Naive thymus-derived CD8-positive, alpha-beta T cell (primary cell): Measurements from ENCODE around the gene ENO1. TPM values are rescaled to one million over a fixed set of nuclear protein-coding genes. Genes with fewer than 3 reads are reported as not detected.

ENCODE experiments used
- ATAC-seq, 2 donors: fragments of 150-1000 bp; cut with Tn5 transposase in 1 of 2; sonication (Bioruptor Pico), chemical (Tn5 transposase) in 1 of 2; 1 replicate in 1 of 2; 2 replicates in 1 of 2; pipeline ENCODE4 v1.10.0; 2021; ENCODE audit warnings: mild to moderate bottlenecking in 2 of 2, moderate library complexity in 2 of 2
- POLR2A ChIA-PET: fragments of 350-600 bp; sonication (Branson Sonifier 250); formaldehyde crosslinking; loops from one replicate; lab custom pipeline; 2021; ENCODE audit warnings: antibody characterized with exemption; lab: Charles Lee
- DNase-seq, 10 donors: peaks; one replicate each; pipeline versions ENCODE4 v3.0.0 to v3.0.0-alpha.2; 2020 to 2022
- H3K27ac Mint-ChIP-seq, 10 donors: one replicate each; pipeline ENCODE4 v1.8.0; 2020 to 2022; ENCODE audit warnings: mild to moderate bottlenecking in 10 of 10, mixed read lengths in 10 of 10, moderate library complexity in 4 of 10, inconsistent platforms in 1 of 10
- H3K27me3 Mint-ChIP-seq, 5 donors: one replicate each; pipeline ENCODE4 v1.8.0; 2021 to 2022; ENCODE audit warnings: mixed read lengths in 5 of 5
- H3K36me3 Mint-ChIP-seq, 3 donors: one replicate each; pipeline ENCODE4 v1.8.0; 2020 to 2022; ENCODE audit warnings: mixed read lengths in 3 of 3, mild to moderate bottlenecking in 2 of 3, inconsistent platforms in 1 of 3
- H3K4me1 Mint-ChIP-seq, 4 donors: one replicate each; pipeline ENCODE4 v1.8.0; 2021 to 2022; ENCODE audit warnings: mixed read lengths in 4 of 4
- H3K4me3 Mint-ChIP-seq, 10 donors: one replicate each; pipeline ENCODE4 v1.8.0; 2020 to 2022; ENCODE audit warnings: mild to moderate bottlenecking in 10 of 10, mixed read lengths in 10 of 10, moderate library complexity in 6 of 10, inconsistent platforms in 1 of 10
- H3K9me3 Mint-ChIP-seq, 9 donors: one replicate each; pipeline ENCODE4 v1.8.0; 2020 to 2022; ENCODE audit warnings: mixed read lengths in 9 of 9, mild to moderate bottlenecking in 3 of 9, inconsistent platforms in 1 of 9, moderate library complexity in 1 of 9
- microRNA-seq: library from miRNA; unstranded; fragments of <30 nt; microRNA quantifications from one replicate; pipeline ENCODE4 v1.2.0, GENCODE V29; 2022; ENCODE audit warnings: borderline microRNAs expressed
- polyA plus RNA-seq, 3 donors: library from polyadenylated mRNA; unstranded; fragments of 300-500 nt; fragmentation: Illumina TruSeq; gene quantifications; one replicate each; pipeline ENCODE4 v1.2.3, GENCODE V29; 2021
- total RNA-seq, 8 experiments: library from RNA in 2 of 8; stranded (reverse) in 2 of 8; gene quantifications; one replicate each; pipeline ENCODE4 v1.2.3 and lab custom pipeline; 2021 to 2026

The ENO1 gene
- total and polyA plus RNA-seq, 5 experiments from 2014 or later = 225 to 1,190 (median 873) TPM

DNA sequence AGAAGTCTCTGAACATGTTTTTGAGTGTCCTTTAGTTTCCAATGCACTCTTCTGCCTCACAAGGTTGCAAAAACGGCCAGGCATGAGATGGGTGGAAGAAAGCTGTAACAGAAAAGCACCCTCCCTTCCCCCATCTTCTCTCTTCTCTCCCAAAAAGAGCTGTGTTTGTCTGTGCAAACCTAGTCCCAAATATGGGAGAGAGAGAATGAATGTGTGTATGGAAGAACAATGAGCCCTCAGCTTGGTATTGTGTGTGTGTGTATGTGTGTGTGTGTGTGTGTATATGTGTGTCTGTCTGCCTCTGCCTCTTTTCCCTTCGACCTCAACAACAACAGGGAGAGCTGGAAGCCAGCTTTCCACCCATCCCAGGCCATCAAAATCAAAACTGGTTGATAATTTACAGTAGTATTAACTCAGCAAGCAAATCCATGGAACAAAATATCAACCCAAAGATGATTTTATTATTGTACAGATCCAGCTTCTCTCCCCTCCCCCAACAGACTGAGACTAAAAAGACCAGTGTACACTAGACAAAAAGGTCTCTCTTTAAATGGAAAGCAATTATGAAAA, 62.8 kb downstream of the ENO1 start:
- POLR2A ChIA-PET = interaction anchor here (0.8 kb wide), 2 partner anchors 9 to 1659 kb away, joined by 3 to 5 read pairs; partner anchors contain the start of gene PEX14
- no peaks in the 10 kb centered on the region for H3K27me3 Mint-ChIP-seq
- ATAC-seq (no peak), DNase-seq (peak in 1 of 10 donors; percentile 15)
- H3K27ac Mint-ChIP-seq = peak overlapping the region; percentile 64 to 98 (median 94)
- no peaks in the 10 kb centered on the region for H3K36me3 Mint-ChIP-seq
- no peaks in the 10 kb centered on the region for H3K9me3 Mint-ChIP-seq
- H3K4me3 Mint-ChIP-seq = peak overlapping the region; percentile 87 to 98 (median 94)
- H3K4me1 Mint-ChIP-seq = peaks cover 31 to 52% (median 50%) of the 10 kb centered on the region in 4 donors

DNA sequence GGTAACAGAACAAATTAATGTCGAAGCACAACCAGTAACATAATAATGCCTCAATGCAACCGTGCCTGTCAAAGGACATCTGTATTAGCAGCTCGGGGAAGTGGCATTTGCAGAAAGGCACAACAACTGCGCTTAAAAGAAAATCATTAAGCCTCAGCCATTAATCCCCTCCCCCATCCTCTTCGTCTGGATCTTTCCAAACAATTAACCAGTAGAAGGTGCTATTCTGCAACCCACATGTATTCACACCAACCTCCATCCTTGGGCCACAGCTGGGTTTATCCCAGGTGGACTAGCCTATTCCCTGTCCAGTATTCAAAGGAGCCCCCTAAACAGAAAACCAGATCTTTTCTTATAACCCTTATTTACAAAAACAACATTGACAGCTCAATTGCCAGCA, 63.6 kb downstream of the ENO1 start:
- H3K4me3 Mint-ChIP-seq = peak overlapping the region in 7 of 10 donors; percentile 24 to 96 (median 56)

DNA sequence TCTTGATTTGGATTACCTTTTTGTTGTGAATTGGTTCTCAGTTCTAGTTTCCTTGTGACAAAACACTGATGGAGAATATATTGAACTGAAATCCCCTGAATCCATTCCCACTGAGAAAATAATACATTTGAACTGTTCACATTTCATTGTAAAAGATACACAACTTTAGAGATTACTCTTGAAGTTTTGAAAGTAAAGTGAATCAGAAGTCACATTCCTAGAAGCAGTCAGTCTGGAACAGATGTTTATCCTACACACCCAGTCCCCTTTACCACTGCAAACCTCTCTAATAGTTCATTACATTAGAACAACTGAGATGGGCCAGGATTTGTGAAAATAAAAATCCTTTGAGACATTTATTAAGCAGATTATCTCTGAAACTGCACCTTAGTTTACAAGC, 64.5 kb downstream of the ENO1 start:
- ATAC-seq (no peak), DNase-seq (no peak)
- POLR2A ChIA-PET = no interaction called here
- Mint-ChIP-seq H3K9me3 (no peaks in the 10 kb centered on the region), H3K4me3 (no peak overlapping the region), H3K27ac (peak overlapping the region in 2 of 10 donors; percentile 75 to 91), H3K27me3 (no peaks in the 10 kb centered on the region), H3K4me1 (peaks cover 31 to 54% (median 50%) of the 10 kb centered on the region in 4 donors), H3K36me3 (no peaks in the 10 kb centered on the region)

More for the DNA sequence above, 63.6 kb downstream of the ENO1 start:
- ATAC-seq = no peak
- H3K36me3 Mint-ChIP-seq = no peaks in the 10 kb centered on the region
- H3K27me3 Mint-ChIP-seq = no peaks in the 10 kb centered on the region
- no peaks in the 10 kb centered on the region for H3K9me3 Mint-ChIP-seq
- H3K4me1 Mint-ChIP-seq = peaks cover 31 to 54% (median 50%) of the 10 kb centered on the region in 4 donors
- POLR2A ChIA-PET = interaction anchor here (0.8 kb wide), 1 partner anchor 9 kb away, joined by 5 read pairs; no protein-coding TSS in a partner anchor
- H3K27ac Mint-ChIP-seq = peak overlapping the region in 3 of 10 donors; percentile 7 to 91 (median 57)
- DNase-seq = no peak

DNA sequence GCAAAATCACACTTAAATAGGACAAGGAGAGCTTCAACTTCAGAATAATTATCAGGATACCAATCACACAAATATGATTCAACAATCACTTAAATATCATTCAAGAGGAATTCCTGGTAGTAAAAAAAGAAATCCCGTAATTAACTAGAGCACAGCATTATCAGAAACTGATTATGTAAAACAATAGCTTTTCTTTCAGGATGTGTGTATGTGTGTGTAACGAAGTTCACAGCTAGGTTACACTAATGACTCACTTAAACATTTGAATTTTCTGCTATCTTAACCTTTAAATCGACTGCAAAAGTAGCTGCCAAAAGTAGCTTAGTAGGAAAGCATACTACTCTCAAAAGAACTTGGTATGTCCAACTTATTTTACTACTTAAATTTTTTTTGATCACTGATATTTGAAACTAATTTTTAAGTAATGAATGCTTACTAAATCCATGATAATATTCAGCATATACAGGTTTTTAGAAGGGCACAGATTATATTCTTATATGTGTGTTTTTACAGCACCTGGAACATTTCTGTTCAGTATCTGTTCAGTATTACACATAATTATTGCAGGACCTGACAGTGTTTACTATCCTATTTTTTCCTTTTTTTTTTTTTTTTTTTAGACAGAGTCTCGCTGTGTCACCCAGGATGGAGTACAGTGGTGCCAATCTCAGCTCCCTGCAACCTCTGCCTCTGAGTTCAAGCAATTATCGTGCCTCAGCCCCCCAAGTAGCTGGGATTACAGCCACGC, 65.3 kb downstream of the ENO1 start:
- Mint-ChIP-seq H3K4me3 (no peak overlapping the region), H3K27me3 (no peaks in the 10 kb centered on the region), H3K9me3 (no peaks in the 10 kb centered on the region), H3K27ac (peak overlapping the region in 1 of 10 donors; percentile 1), H3K36me3 (no peaks in the 10 kb centered on the region), H3K4me1 (peaks cover 32 to 51% (median 46%) of the 10 kb centered on the region in 4 donors)
- DNase-seq (no peak), ATAC-seq (no peak)
- POLR2A ChIA-PET = interaction anchor here (0.7 to 1.4 kb wide), 2 partner anchors 10 to 237 kb away, joined by 3 to 5 read pairs; no protein-coding TSS in a partner anchor

DNA sequence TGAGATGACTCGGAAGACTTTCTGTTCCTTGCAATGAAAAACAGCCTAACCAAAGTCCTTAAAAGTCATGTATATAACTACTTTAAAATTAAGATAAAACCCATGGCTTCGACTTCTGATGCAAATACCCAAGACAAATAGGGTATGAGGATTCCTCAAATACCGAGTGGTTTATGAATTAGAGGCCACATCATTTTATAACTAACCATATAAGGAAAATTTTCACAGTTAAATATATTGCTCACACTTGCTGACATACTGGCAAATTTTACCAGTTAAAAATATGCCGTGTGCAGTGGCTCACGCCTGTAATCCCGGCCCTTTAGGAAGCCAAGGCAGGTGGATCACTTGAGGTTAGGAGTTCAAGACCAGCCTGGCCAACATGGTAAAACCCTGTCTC, 66.4 kb downstream of the ENO1 start:
- Mint-ChIP-seq H3K9me3 (no peaks in the 10 kb centered on the region), H3K27me3 (no peaks in the 10 kb centered on the region), H3K4me1 (peaks cover 34 to 55% (median 43%) of the 10 kb centered on the region in 4 donors), H3K27ac (peak overlapping the region in 1 of 10 donors; percentile 46), H3K4me3 (no peak overlapping the region), H3K36me3 (no peaks in the 10 kb centered on the region)
- DNase-seq (no peak), ATAC-seq (no peak)
- POLR2A ChIA-PET = interaction anchor here (1.4 kb wide), 1 partner anchor 11 kb away, joined by 3 read pairs; no protein-coding TSS in a partner anchor

Small RNAs within 50 kb of the gene (microRNA-seq; reads per million reads assigned to microRNA genes)
- gene MIR6728 = not detected

Other genes with a start within 250 kb of the ENO1 start
- 10 to 100 TPM; 79.6 to 84.2 TPM for gene RERE, start 61.0 kb downstream of the ENO1 start, total RNA-seq
- 1 to 10 TPM; 4.1 to 8.8 (median 4.9) TPM for gene RERE, start 61.0 kb downstream of the ENO1 start, polyA plus RNA-seq
- gene CA6, start 67.2 kb upstream of the ENO1 start, total RNA-seq = 10 to 100 TPM; 11.3 to 11.5 TPM
- 10 to 100 TPM in 2 of 3 donors, 1 to 10 TPM in 1; 5.9 to 53.7 (median 17.1) TPM for gene CA6, start 67.2 kb upstream of the ENO1 start, polyA plus RNA-seq
- not detected for gene SLC2A7, start 147.7 kb upstream of the ENO1 start, total RNA-seq
- under 1 TPM in 2 of 3 donors, not detected in 1; 0.16 to 0.20 TPM for gene SLC2A7, start 147.7 kb upstream of the ENO1 start, polyA plus RNA-seq
- under 1 TPM; 0.49 to 0.55 TPM for gene SLC2A5, start 190.9 kb upstream of the ENO1 start, total RNA-seq
- gene SLC2A5, start 190.9 kb upstream of the ENO1 start, polyA plus RNA-seq = not detected